NCI-H82 treated with DMSO at 0.1 percent for 48 hours (cell line): ENCODE data around the gene DCBLD1.
"Not testable (repeated sequence)": the region's sequence is repeated elsewhere in the genome, so short reads cannot be mapped to it uniquely, and the experiment has no call there.

Source experiments
- DNase-seq: peaks from one replicate; lab custom pipeline; 2025; ENCODE audit not compliant: unreplicated experiment; lab: John Stamatoyannopoulos, UW

The DCBLD1 gene

DNA sequence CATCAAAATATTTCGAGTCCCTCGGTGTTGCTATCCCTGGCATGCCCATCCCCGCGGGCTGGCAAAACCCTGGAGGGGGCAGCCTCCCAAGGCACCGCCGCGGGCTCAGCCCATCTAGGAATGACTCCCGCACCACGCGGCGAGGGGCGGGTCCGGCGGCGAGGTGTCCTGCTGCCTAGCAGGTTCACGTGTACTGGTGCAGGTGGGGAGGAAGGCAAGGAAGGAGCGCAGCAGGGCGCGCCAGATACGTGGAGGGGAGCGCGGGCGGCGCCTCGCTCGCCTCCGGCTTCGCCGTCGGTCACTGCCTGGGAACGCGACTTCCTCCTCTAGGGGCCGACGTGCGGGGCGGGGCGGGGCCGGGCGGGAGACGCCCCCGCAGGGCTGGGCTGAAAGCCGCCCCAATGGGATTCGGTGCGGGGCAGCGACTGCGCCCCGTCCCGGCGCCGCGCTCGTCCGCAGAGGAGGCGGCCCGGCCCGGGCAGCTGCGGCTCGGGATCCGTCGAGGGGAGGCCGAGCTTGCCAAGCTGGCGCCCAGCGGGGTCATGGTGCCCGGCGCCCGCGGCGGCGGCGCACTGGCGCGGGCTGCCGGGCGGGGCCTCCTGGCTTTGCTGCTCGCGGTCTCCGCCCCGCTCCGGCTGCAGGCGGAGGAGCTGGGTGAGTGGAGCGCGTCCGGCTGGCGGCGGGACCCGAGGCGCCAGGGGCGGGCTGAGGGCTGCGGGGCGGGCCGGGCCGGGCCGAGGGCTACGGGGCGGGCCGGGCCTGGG is at the start of gene DCBLD1:
Gene DCBLD1, plus strand, starts transcription at position 435 of the 764 bp plus-strand sequence. Its CDS starts 108 bp downstream, at position 543.
- DNase-seq = peak; percentile 5

DNA sequence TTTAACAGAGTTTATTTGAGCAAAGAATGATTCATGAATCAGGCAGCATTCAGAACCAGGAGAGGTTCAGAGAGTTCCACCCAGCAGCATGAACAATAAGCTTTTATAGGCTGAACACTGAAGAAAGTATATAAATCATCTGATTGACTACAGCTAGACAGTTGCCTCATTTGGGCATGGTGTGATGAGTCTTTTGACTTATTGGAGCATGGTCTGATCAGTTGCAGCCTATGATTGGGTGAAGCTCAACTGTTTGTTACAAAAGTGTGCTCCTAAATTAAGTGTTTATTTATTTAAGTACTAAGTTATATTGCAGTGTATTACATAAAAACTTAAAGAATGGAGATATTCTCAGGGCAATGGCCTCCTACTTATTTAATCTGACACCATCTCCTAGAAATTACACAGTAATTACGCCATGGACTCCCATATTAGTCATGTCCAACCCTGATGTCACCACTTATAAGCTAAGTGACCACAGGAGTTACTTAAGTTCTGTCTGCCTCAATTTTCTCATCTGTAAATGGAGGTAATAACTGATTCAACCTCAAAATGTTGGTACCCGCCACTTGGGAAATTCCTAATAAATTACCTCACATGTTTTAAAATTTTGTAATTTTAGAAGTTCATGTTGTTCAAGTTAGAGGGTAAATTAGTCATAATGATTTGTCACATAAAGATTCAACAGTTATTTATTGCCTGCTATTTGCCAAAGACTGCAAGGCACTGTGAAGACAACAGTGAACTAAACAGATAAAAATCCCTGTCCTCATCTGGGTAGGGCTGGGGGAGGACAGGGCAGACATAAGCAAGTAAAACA is 41.6 kb upstream of the DCBLD1 start:
- DNase-seq = no peak

DNA sequence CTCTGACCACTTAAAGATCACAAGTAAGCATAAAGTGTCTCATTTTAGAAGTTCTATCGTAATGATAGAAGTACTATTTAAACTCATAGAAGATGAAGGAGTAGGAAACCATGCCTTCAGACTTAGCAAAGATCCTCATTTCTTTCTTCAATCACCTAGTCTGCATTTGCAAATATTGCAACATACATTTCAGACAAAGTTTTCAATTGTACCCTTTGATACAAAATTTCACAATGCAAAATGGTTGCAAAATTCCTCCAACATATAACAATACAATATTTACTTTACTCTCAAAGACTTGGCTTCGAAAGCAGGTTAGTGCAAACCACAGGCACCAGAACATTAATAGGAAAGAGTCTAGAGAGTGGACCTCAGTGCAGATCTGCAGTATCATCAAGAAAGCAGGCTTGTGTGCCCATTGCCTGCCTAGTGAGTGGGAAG is 40.6 kb upstream of the DCBLD1 start:
- DNase-seq = no peak

DNA sequence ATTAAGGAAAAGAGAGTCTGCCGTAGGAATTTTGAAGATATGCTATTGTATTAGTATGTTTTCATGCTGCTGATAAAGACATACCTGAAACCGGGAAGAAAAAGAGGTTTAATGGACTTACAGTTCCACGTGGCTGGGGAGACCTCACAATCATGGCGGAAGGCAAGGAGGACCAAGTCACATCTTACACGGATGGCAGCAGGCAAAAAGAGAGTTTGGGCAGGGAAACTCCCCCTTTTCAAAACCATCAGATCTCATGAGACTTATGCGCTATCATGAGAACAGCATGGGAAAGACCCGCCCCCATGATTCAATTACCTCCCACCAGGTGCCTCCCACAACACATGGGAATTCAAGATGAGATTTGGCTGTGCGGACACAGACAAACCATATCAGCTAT is 40.2 kb upstream of the DCBLD1 start:
- not testable (repeated sequence) for DNase-seq

DNA sequence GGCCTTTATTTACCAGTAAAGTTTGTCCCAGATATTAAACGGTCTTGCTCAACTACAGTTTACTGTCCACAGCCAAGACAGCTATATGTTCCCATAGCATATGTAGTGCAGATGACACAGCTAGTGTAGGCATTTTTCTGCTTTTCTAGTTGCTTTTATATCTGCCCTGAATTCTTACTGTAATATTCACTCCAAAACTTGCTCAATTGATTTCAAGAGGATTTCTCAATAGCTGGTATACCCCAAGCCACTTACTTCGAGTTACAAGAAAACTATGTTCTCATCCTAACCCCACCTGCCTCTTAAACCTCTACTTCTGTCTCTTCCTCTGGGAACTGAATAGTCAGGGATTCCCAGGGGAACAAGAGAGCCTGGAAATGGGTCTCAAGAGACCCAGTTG is 37.9 kb upstream of the DCBLD1 start:
- no peak for DNase-seq

DNA sequence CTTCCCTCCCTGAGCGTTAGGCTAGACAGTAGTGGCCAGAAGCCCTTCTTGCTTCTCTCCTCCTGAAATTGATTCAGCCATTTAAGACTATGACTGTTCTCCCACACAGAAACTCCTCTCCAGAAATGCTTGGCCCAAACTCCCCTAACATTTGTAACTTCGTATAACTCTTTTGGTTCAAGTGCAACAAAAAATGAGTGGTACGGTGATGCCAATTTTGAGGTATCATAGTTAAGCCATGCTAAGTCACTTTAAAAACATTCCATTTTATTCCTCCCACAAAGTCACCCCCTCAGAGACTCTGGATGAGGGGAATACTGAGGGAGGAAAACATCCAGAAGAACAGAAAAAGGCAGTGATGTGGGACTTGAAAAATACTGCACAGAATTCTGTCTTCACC is 35.6 kb upstream of the DCBLD1 start:
- no peak for DNase-seq

DNA sequence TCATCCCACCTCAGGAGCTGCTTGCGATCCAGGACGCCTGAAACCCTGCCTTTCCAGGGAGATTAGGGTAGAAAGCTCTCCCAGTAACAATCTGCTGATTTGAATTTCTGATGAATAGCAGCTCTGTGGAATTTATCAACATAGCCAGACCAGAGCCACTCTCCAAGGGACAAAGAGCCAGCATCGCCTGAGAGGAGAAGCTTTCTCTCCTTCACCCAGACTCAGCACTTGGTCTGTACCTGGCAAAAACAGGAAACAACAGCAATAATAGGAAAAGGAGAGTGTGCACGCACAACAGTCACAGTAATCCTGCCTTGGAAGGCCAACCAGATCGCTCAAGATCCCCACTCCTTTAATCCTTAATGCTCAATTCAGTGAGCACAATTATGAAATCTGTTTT is 34.5 kb upstream of the DCBLD1 start:
- no peak for DNase-seq

DNA sequence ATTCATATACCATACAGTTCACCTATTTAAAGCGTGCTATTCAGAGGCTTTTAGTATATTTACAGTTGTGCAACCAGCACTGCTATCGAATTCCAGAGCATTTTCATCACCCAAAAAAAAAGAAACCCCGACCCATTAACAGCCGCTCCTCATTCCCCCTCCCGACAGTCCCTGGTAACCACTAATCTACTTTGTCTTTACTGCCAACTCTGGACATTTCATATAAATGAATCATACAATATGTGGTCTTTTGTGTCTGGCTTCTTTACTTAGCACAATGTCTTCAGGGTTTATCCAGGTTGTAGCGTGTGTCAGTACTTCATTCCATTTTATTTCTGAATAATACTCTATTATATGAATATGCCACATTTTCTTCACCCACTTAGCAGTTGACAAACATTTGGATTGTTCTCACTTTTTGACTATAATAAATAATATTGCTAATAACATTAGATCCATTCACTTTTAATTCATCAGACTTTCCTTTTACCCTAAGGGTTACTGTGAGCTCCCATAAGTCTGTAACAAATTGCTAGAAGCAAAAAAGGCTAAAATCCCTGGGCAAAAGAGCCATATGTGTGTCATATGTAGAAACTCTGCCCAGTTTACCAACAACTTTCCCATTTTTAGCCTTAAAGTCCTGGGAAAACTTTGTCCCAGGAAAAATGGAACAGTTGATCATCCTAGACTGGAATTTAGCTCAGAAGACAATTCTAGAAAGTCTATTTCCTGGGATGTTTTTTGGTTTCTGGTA is 33.6 kb upstream of the DCBLD1 start:
- no peak for DNase-seq

DNA sequence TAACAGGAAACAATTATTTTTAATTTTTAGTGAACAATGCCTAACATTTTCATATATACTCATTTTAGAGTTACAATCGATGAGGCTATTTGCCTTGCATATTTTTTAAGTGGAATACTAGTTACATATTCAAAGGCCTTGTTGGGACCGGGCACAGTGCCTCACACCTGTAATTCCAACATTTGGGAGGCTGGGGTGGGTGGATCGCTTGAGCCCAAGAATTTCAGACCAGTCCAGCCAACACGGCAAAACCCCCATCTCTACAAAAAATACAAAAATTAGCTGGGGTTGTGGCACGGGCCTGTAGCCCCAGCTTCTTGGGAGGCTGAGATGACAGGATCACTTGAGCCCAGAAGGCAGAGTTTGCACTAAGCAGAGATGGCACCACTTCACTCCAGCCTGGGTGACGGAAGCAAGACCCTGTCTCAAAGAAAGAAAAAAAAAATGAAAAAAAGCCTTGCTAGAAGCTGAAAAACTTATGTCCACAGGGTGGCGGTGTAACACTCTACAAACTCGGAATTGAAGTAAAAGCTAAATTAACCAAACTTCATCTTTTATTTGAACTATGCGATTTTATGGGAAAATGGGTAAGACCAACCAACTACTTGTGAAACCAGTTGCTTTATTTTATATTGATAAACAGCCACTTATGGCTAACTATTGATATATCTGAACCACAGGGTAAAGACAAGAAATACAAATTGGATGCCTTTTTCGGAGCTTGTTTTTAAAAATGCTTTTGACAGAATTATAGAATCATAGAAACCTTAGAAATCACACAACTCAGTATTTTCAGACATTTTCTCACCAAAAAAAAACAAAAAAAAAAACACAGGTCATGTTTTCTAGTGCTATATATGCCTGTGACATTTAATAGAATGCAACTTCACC is 32.7 kb upstream of the DCBLD1 start:
- DNase-seq = peak; percentile 8

DNA sequence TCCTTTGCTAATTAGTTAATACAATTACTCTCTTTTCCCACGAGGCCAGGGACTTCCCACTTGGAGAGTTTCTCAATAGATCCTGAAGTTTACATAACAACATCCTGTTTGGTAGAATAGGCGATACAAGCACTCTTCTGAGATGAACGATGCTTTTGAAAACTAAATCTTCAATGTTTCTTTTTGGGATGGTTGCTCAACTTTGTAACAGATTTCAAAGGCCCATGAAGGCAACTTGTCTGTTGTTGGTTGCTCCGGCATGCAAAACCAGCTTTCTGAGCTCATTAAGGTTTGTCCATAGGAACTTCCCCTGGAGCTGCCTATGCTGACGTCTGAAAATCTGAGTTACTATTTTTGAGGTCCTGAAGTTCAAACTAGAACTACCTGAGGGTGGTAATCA is 30.8 kb upstream of the DCBLD1 start:
- no peak for DNase-seq

DNA sequence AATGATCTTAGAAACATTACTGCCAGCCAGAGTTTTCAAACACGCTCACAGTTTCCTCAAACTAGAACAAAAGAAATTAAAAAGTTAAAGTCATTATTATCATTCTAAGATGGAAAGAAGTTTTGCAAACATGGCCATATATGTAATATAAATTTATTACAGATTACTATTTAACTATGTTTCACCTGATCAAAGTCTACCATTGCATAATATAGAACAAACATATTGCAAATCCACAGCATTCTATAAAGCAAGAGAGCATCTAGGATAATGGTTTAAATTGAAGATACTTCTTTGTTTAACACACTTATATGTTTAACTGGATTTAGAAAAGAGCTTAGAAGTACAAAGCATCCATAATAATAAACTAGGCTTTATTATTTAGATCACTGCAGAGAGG is 26.2 kb upstream of the DCBLD1 start:
- DNase-seq = no peak

DNA sequence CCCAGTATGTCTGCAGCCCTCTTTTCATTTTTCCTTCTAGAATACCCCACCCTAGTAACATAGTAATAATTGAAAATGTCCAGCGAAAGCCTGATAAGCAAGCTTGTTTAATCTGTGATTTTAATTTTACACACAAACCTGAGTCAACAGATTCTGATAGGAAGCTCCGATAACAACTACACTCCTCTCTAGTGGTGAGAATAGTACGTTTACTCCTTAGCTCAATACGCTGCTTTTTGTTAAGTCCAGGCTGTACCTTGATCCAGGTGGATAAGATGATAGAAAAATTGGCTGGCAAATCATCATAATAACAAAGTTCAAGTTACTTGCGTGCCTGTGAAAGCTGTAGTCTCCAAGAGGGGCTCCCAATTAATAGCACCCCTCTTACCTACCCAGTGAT is 25.5 kb upstream of the DCBLD1 start:
- DNase-seq = no peak

DNA sequence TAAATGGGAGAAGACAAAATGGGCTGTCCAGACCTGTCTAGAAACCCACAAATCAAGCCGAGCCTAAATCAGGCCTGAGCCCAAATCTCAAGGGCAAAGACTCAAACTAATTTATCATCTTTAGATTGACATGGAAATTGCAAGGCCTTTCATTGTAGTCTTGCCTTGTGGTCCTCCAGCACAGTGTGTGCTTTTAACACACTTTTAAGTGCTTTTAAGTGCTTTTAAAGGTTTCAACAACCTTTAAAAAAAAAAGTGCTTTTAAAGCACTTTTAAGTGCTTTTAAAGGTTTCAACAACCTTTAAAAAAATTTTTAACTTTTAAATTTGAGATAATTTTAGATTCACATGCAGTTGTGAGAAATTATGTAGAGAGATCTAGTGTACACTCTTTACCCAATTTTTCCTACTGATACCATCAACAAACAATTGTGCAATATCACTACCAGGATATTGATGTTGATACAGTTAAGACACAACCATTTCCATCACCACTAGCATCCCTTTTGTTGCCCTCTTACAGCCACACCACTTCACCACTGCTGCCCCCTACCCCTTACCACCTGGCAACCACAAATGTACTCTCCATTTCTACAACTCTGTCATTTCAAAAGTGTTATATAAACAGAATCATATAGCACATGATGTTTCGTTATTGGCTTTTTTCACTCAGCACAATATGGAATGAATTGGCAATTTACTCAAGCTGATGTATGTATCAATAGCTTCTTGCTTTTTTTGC is 23.1 kb upstream of the DCBLD1 start:
- no peak for DNase-seq

DNA sequence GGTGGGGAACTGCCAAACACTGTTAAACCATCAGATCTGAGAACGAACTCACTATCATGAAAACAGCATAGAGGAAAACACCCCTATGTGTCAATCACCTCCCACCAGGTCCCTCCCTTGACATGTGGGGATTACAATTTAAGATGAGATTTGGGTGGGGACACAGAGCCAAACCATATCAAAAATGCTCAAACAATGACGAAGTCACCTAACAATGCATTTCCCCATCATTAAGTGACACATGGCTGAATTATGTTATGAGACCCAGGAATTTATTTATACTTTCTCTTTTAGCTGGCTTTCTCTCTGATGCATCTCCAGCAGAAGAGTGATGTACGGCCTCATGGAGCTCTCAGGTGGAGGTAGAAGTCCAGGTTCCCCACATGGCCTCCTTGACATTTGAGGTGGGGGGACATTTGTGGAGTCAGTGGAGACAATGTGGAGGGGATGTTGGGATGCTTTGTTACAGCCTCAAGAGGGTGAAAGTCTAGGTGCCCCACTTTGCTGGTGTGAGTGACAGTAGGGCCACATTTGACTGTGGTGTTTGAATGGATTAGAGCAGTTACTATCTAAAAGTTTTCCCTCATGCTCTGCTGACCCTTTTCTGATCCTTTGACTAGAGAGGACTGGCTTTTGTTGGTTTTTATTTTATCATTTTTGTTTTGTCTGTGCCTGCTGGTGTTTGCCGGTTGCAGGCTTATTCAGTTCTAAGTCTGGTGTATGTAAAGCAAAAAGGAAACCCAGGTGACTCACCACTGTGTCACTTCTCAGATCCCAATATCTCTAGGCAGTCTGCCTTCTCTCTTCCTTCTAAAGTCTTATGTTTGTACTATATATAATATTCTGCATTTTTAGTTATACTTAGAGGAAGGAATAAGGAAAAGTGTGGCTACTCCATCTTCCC is 18.5 kb upstream of the DCBLD1 start:
- DNase-seq = no peak

DNA sequence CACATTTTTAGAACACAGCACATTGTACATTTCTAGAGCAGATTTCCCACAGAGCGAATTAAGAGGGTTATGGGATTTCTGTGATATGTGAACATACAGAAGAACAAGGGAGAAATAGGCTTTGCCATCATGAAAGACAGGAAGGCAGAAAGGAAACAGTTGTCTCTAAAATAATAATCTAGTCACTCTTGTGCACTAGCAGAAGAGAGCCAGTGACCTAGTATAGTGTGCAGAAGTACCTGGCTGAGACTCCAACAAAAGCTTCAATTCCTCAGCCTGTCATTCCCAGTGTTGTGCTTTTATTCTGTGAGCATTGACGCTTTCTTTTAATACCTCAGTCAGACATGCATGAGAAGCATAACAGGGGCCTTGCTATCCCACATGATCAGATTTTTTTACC is 17.8 kb upstream of the DCBLD1 start:
- no peak for DNase-seq

DNA sequence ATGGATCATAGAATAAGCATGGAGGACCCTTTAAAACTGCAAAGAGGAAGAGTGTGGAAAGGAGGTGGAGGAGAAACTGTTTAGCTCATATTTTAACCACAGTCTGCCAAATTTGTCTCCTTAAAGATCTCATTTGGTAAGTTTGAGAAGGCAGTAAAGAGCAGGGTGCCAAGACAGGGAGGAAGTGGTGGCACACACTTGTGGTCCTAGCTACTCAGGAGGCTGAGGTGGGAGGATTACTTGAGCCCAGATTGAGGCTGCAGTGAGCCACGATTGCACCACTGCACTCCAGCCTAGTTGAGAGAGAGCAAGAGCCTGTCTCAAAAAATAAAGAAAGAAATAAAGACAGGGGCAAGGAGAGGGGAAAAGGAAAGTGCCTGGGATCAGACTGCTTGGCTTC is 16.8 kb upstream of the DCBLD1 start:
- DNase-seq = no peak

DNA sequence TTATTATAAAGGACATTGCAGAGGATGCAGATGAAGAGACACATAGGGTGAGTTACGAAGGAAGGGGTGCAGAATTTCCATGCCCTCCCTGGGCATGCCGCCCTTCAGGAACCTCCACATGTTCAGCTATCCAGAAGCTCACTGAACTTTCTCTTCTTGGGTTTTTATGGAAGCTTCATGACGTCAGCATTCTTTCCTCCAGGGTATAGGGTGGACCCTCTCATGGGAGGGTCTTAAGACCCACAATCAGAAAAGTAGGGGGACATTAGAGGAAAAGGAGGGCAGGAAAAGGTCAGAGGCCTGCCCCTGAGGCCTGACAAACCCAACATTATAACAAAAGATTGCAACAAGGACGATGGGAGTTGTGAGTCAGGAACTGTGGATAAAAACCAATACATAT is 14.6 kb upstream of the DCBLD1 start:
- DNase-seq = no peak

DNA sequence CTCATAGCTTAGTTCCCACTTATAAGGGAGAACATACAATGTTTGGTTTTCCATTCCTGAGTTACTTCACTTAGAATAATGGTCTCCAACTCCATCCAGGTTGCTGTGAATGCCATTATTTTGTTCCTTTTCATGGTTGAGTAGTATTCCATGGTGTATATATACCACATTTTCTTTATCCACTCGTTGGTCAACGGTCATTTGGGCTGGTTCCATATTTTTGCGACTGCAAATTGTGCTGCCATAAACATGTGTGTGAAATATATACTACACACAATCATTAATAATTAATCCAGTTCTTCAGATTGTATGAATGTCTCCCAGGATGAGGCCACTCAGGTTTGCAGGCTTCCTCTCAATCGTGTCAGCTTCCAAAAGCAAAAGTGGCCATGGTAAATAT is 13.9 kb upstream of the DCBLD1 start:
- DNase-seq = not testable (repeated sequence)

DNA sequence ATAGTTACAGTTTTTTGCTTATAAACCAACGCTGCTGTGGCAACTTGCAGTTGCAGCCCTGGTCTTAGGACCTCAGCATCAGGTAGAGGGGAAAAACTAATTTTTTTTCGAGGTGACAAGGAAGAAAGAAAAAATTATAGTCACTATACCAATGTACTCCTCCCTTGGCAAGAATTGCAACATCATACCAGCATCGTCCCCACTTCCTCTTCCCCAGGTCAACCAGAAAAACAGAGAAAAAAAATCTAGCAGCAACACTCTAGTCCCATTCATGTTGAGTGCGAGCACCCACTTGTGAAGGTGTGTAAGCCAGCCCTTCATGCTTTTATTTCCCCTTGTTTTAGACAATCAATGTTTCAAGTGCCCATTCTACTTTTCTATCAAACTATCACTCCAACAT is 13.1 kb upstream of the DCBLD1 start:
- no peak for DNase-seq
